Measurements from ENCODE around the gene KMT2E. TPM values are rescaled to one million over a fixed set of nuclear protein-coding genes. Genes with fewer than 3 reads are reported as not detected.

The KMT2E gene
- total RNA-seq, 3 donors from 2014 or later: 49.2 to 71.8 (median 67.4) TPM

GRCh38 chr7:105088456-105088855 lies 74.5 kb downstream of the KMT2E start:
- ATAC-seq (no peak), DNase-seq (no peak)
- H3K36me3 Mint-ChIP-seq (ENCODE audit: insufficient read depth): peaks cover 29% of the 10 kb centered on the region
- H3K27me3 Mint-ChIP-seq (ENCODE audit: low read depth): no peaks in the 10 kb centered on the region
- peaks cover 12% of the 10 kb centered on the region for H3K4me1 Mint-ChIP-seq (ENCODE audit: low read depth)
- no peak overlapping the region for H3K4me3 Mint-ChIP-seq
- no peaks in the 10 kb centered on the region for H3K9me3 Mint-ChIP-seq

DNA sequence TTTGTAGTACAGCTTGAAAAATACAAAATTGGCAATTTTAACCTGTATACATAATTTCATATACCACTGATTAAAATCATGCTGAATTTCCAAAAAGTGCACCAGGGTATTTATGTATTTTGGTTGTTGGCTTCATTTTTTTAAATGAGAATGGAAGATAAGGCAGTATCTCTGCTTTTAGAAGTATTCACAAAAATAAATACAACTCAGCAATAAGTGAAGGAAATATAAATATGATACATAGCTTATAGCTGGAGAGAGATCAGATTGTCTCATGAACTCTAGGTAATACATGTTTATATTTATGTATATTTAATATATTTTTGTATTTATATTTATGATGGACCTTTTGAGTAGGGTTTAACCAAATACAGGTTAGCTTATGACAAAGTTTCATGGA lies 81.0 kb downstream of the KMT2E start:
- Mint-ChIP-seq H3K36me3 (ENCODE audit: insufficient read depth) (peaks cover 25% of the 10 kb centered on the region), H3K27me3 (ENCODE audit: low read depth) (no peaks in the 10 kb centered on the region), H3K4me3 (no peak overlapping the region), H3K9me3 (no peaks in the 10 kb centered on the region), H3K4me1 (ENCODE audit: low read depth) (peaks cover 17% of the 10 kb centered on the region)
- ATAC-seq (no peak), DNase-seq (no peak)

DNA sequence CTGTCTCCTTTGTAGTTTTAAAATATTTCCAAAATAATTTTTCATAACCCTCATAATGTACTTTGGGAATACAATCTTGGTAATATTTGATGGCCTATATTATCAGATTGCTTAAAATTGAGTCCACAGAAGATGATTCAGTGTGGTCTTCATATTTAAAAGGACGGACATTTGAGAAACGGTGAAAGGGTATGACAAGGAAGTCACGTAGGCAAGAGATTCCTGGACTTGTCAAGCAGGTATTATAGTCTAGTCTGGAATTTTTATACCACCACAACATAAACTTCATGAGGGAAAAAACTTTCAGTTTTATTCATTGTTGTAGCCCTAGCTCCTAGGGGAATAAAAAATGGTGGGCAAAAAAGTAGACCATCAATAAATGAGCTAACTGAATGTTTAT lies 82.3 kb downstream of the KMT2E start:
- H3K9me3 Mint-ChIP-seq: no peaks in the 10 kb centered on the region
- H3K36me3 Mint-ChIP-seq (ENCODE audit: insufficient read depth): peaks cover 29% of the 10 kb centered on the region
- H3K4me1 Mint-ChIP-seq (ENCODE audit: low read depth): peaks cover 30% of the 10 kb centered on the region
- no peaks in the 10 kb centered on the region for H3K27me3 Mint-ChIP-seq (ENCODE audit: low read depth)
- ATAC-seq: no peak
- DNase-seq: no peak
- no peak overlapping the region for H3K4me3 Mint-ChIP-seq

DNA sequence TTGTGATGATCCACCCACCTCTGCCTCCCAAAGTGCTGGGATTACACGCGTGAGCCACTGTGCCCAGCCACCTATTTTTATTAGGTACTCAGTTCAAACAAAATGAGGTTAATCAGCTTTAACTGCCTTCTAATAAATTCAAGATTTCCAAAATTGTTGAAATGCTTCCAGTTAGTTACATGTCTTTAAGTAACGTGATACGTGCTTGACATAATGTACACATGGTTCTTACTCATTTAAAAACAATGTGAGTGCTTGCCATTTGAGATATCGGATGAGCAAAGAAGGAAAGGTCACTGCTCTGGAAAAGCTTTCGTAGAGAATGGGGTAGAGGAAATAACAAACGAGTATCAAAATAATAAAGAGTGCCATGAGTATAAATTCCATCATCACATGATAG lies 83.6 kb downstream of the KMT2E start:
- Mint-ChIP-seq H3K4me3 (no peak overlapping the region), H3K36me3 (ENCODE audit: insufficient read depth) (peaks cover 26% of the 10 kb centered on the region), H3K9me3 (no peaks in the 10 kb centered on the region), H3K27me3 (ENCODE audit: low read depth) (no peaks in the 10 kb centered on the region), H3K4me1 (ENCODE audit: low read depth) (peaks cover 34% of the 10 kb centered on the region)
- DNase-seq (no peak), ATAC-seq (no peak)

DNA sequence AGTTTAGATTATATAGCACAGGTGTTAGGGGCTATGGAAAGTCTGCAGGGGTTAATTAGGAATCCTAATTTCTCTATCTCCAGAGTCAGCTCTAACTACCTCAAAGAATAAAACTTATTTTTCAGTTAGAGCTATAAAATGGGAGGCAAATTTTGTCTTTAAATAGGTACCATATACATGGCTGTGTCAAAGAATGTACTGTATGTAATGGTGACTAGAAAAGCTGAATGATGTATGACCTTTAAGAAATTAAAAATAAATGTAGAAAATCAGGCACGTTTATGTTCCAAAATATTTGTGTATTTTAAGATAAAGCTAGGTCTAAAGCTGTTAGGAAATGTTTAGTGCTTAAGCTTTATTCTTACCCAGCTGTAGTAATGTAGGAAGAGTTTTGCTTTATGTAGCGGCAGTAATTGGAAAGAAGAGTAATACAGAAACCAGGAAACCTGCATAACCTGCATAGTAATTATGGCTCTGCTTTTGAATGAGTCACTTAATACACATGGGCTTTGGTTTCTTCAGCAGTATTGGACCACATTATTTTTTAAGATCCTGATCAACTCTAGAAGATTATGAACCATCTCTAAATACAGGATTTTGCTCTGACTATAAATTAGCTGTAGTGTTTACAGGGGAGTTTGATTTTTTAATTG lies 85.0 kb downstream of the KMT2E start:
- Mint-ChIP-seq H3K36me3 (ENCODE audit: insufficient read depth) (peaks cover 34% of the 10 kb centered on the region), H3K9me3 (no peaks in the 10 kb centered on the region), H3K4me3 (no peak overlapping the region), H3K4me1 (ENCODE audit: low read depth) (peaks cover 43% of the 10 kb centered on the region), H3K27me3 (ENCODE audit: low read depth) (no peaks in the 10 kb centered on the region)
- no peak for DNase-seq
- peak; percentile 92 to 95 for ATAC-seq

GRCh38 chr7:105101864-105102263 lies 87.9 kb downstream of the KMT2E start:
- H3K36me3 Mint-ChIP-seq (ENCODE audit: insufficient read depth): peaks cover 44% of the 10 kb centered on the region
- ATAC-seq (no peak), DNase-seq (no peak)
- peaks cover 55% of the 10 kb centered on the region for H3K4me1 Mint-ChIP-seq (ENCODE audit: low read depth)
- no peak overlapping the region for H3K4me3 Mint-ChIP-seq
- H3K9me3 Mint-ChIP-seq: no peaks in the 10 kb centered on the region
- H3K27me3 Mint-ChIP-seq (ENCODE audit: low read depth): no peaks in the 10 kb centered on the region

GRCh38 chr7:105102557-105103352 lies 88.8 kb downstream of the KMT2E start:
- DNase-seq (no peak), ATAC-seq (no peak)
- H3K4me1 Mint-ChIP-seq (ENCODE audit: low read depth): peaks cover 53% of the 10 kb centered on the region
- H3K36me3 Mint-ChIP-seq (ENCODE audit: insufficient read depth): peaks cover 41% of the 10 kb centered on the region
- H3K27me3 Mint-ChIP-seq (ENCODE audit: low read depth): no peaks in the 10 kb centered on the region
- H3K4me3 Mint-ChIP-seq: no peak overlapping the region
- no peaks in the 10 kb centered on the region for H3K9me3 Mint-ChIP-seq

DNA sequence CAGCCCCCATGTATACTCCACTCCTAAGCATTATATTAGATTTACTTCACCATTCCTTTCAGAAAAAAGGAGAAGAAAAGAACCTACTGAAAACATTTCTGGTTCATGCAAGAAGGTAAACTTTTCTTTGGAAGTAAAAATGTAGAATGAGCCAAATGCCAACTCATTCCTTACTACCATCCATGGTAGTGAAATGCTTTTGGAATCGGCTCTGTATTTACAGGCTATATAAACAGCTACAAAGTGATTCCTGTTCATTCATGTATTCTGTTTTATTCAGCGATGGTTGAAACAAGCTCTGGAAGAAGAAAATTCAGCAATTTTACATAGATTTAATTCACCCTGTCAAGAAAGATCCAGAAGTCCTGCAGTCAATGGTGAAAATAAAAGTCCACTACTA lies 91.6 kb downstream of the KMT2E start:
- DNase-seq: no peak
- H3K27me3 Mint-ChIP-seq (ENCODE audit: low read depth): no peaks in the 10 kb centered on the region
- no peaks in the 10 kb centered on the region for H3K9me3 Mint-ChIP-seq
- H3K4me3 Mint-ChIP-seq: no peak overlapping the region
- H3K4me1 Mint-ChIP-seq (ENCODE audit: low read depth): peaks cover 35% of the 10 kb centered on the region
- no peak for ATAC-seq
- peaks cover 39% of the 10 kb centered on the region for H3K36me3 Mint-ChIP-seq (ENCODE audit: insufficient read depth)

DNA sequence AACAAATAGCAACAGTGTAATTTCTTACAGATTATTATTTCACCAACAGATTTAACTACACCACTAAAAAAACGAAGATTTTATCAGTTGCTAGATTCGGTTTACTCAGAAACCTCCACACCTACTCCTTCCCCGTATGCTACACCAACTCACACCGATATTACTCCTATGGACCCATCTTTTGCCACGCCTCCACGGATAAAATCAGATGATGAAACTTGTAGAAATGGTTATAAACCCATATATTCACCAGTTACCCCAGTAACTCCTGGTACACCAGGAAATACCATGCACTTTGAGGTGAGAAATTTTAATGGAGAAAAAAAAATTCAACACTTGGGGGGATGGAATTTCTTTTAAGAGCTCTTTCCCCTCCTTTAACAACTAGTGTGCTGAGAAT lies 92.5 kb downstream of the KMT2E start:
- Mint-ChIP-seq H3K4me1 (ENCODE audit: low read depth) (peaks cover 27% of the 10 kb centered on the region), H3K9me3 (no peaks in the 10 kb centered on the region), H3K4me3 (no peak overlapping the region), H3K27me3 (ENCODE audit: low read depth) (no peaks in the 10 kb centered on the region), H3K36me3 (ENCODE audit: insufficient read depth) (peaks cover 39% of the 10 kb centered on the region)
- peak in 1 of 2 donors; percentile 47 for ATAC-seq
- no peak for DNase-seq

DNA sequence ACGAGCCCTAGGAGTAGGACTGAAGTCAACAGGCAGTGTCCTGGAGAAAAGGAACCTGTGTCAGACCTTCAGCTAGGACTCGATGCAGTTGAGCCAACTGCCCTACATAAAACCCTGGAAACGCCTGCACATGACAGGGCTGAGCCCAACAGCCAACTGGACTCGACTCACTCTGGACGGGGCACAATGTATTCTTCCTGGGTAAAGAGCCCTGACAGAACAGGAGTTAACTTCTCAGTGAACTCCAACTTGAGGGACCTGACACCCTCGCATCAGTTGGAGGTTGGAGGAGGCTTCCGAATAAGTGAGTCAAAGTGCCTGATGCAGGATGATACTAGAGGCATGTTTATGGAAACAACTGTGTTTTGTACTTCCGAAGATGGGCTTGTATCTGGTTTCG lies 93.5 kb downstream of the KMT2E start:
- peaks cover 28% of the 10 kb centered on the region for H3K4me1 Mint-ChIP-seq (ENCODE audit: low read depth)
- peaks cover 48% of the 10 kb centered on the region for H3K36me3 Mint-ChIP-seq (ENCODE audit: insufficient read depth)
- H3K4me3 Mint-ChIP-seq: no peak overlapping the region
- no peaks in the 10 kb centered on the region for H3K9me3 Mint-ChIP-seq
- ATAC-seq (no peak), DNase-seq (no peak)
- H3K27me3 Mint-ChIP-seq (ENCODE audit: low read depth): no peaks in the 10 kb centered on the region

DNA sequence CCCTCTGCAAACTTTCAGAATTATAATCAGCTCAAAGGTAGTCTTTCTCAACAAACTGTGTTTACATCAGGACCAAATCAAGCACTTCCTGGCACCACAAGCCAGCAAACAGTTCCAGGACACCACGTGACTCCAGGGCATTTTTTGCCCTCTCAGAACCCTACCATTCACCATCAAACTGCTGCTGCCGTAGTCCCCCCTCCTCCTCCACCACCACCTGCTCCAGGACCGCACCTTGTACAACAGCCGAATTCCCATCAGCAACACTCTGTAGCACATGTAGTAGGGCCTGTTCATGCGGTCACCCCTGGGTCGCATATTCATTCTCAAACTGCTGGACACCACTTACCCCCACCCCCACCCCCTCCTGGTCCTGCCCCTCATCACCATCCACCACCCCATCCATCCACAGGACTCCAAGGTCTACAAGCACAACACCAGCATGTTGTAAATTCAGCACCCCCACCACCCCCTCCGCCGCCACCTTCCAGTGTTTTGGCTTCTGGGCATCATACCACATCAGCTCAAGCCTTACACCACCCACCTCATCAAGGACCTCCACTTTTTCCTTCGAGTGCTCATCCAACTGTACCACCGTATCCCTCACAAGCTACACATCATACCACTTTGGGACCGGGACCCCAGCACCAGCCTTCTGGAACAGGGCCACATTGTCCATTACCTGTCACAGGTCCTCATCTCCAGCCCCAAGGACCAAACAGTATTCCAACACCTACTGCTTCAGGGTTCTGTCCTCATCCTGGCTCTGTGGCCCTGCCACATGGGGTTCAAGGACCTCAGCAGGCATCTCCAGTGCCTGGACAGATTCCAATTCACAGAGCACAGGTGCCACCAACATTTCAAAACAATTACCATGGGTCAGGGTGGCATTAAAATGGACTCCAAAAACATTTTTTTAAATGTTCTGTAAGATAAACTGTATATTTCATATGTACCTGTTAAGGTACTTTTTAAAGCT lies 98.7 kb downstream of the KMT2E start:
- peaks cover 7% of the 10 kb centered on the region for H3K4me1 Mint-ChIP-seq (ENCODE audit: low read depth)
- H3K9me3 Mint-ChIP-seq: peaks cover 7% of the 10 kb centered on the region
- peaks cover 47% of the 10 kb centered on the region for H3K36me3 Mint-ChIP-seq (ENCODE audit: insufficient read depth)
- DNase-seq (no peak), ATAC-seq (no peak)
- no peaks in the 10 kb centered on the region for H3K27me3 Mint-ChIP-seq (ENCODE audit: low read depth)
- H3K4me3 Mint-ChIP-seq: no peak overlapping the region

DNA sequence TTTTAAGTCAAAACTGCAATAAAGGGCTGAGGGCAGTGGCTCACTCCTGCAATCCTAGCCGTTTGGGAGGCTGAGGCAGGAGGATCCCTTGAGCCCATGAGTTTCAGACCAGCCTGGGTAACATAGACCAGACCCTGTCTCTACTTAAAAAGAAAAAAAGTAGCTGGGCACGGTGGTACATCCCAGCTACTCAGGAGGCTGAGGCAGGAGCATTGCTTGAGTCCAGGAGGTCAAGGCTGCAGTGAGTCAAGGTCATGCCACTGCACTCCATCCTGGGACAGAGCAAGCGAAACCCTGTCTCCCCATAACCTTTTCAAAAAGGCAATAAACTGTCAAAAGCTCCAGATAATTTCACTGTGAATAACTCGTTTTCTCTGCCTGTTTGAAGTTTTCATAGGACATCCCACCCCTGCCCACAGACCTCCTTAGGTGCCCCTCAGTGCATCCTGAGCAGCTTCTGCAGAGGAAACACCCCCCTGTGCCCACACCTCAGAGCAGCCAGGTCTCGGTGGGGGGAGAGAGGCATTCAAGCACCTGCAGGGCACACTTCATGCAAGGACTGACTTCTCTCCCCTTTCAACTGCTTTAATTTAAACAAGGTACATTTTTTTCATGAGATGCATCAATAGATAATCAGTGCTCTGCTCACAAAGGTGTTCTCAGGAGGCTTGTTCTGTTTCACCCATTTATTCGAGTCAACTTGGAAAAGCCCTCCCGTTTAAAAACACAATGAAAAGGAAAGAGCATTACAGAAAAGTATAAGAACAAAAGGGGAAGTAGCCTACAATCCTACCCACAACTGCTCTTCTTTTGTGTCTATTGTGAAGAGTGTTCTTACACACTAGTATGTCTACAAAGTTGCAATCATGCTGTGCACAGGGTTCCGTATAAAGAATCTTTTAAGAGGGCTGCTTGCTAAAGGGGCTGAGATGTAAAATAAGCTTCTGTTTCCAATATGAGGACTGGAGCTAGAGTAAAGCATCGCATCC lies 104.9 kb downstream of the KMT2E start:
- peak; percentile 48 to 49 for ATAC-seq
- no peak for DNase-seq
- peaks cover 23% of the 10 kb centered on the region for H3K36me3 Mint-ChIP-seq (ENCODE audit: insufficient read depth)

GRCh38 chr7:105122619-105123018 lies 108.6 kb downstream of the KMT2E start:
- Mint-ChIP-seq H3K27me3 (ENCODE audit: low read depth) (no peaks in the 10 kb centered on the region), H3K9me3 (no peaks in the 10 kb centered on the region), H3K36me3 (ENCODE audit: insufficient read depth) (peaks cover 24% of the 10 kb centered on the region), H3K4me3 (no peak overlapping the region), H3K4me1 (ENCODE audit: low read depth) (peaks cover 32% of the 10 kb centered on the region)
- ATAC-seq (no peak), DNase-seq (no peak)

More for the DNA sequence above, 104.9 kb downstream of the KMT2E start:
- H3K27me3 Mint-ChIP-seq (ENCODE audit: low read depth): no peaks in the 10 kb centered on the region
- peaks cover 7% of the 10 kb centered on the region for H3K9me3 Mint-ChIP-seq
- peaks cover 32% of the 10 kb centered on the region for H3K4me1 Mint-ChIP-seq (ENCODE audit: low read depth)
- no peak overlapping the region for H3K4me3 Mint-ChIP-seq
